HG02678 (cell line): ENCODE data around the gene RAB11FIP4.

ENCODE experiments used
- ATAC-seq: cut with Tn5 transposase; IDR thresholded peaks from one replicate; pipeline ENCODE4 v1.9.1; 2021; ENCODE audit warnings: mild to moderate bottlenecking, moderate library complexity; ENCODE audit not compliant: unreplicated experiment

RAB11FIP4 gene

GRCh38 chr17:31518478-31518877 is 127.0 kb downstream of the RAB11FIP4 start:
- no peak for ATAC-seq

GRCh38 chr17:31521632-31522283 is 130.3 kb downstream of the RAB11FIP4 start:
- no peak for ATAC-seq

- no peak for ATAC-seq
Measured at GRCh38 chr17:31522284-31522931, 130.9 kb downstream of the RAB11FIP4 start.

- no peak for ATAC-seq
Measured at GRCh38 chr17:31522987-31523495, 131.6 kb downstream of the RAB11FIP4 start.

GRCh38 chr17:31523862-31524730 is 132.6 kb downstream of the RAB11FIP4 start:
- ATAC-seq = no peak

GRCh38 chr17:31524926-31525800 is 133.7 kb downstream of the RAB11FIP4 start:
- no peak for ATAC-seq

GRCh38 chr17:31525801-31526549 is 134.5 kb downstream of the RAB11FIP4 start:
- no peak for ATAC-seq

- ATAC-seq = no peak
Measured at GRCh38 chr17:31527606-31528005, 136.1 kb downstream of the RAB11FIP4 start.

- ATAC-seq = no peak
Measured at GRCh38 chr17:31528291-31528874, 136.9 kb downstream of the RAB11FIP4 start.

- no peak for ATAC-seq
Measured at GRCh38 chr17:31529841-31530251, 138.4 kb downstream of the RAB11FIP4 start.

- no peak for ATAC-seq
Measured at GRCh38 chr17:31530391-31530985, 139.0 kb downstream of the RAB11FIP4 start.

GRCh38 chr17:31531336-31531980 is 140.0 kb downstream of the RAB11FIP4 start:
- no peak for ATAC-seq

GRCh38 chr17:31532081-31532480 is 140.6 kb downstream of the RAB11FIP4 start:
- ATAC-seq = no peak

- no peak for ATAC-seq
Measured at GRCh38 chr17:31532526-31532925, 141.1 kb downstream of the RAB11FIP4 start.

- no peak for ATAC-seq
Measured at GRCh38 chr17:31533546-31534155, 142.2 kb downstream of the RAB11FIP4 start.

- no peak for ATAC-seq
Measured at GRCh38 chr17:31534223-31534888, 142.9 kb downstream of the RAB11FIP4 start.

- ATAC-seq = peak; percentile 80
Measured at GRCh38 chr17:31535581-31535981, 144.1 kb downstream of the RAB11FIP4 start.

GRCh38 chr17:31536451-31536850 is 145.0 kb downstream of the RAB11FIP4 start:
- ATAC-seq = no peak
